Measurements from ENCODE around the gene PLA2G4E. TPM values are rescaled to one million over a fixed set of nuclear protein-coding genes. Genes with fewer than 3 reads are reported as not detected.

Gene PLA2G4E
- total RNA-seq, 1 experiment from 2014 or later: not detected

DNA sequence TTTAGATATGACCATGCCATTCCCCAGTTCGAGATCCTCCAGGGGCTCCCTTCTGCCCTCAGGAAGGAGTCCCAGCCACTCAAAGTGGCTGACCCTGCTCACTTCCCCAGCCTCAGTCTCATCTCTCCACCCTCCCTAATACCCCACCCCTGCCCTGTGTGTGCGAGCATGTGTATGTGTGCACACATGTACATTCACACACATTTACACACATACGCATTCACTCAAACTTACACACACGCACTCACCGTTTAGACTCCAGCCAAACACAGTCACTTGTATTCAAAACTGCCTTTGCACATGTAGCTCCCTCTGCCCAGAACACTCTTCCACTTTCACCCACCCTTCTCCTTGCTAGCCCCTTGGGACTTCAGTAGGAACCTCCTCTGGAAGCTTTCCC lies 11.4 kb downstream of the PLA2G4E start:
- Histone ChIP-seq H3K9me3 (ENCODE audit: low read depth, low read length, poor library complexity, severe bottlenecking) (no peaks in the 10 kb centered on the region), H3K36me3 (ENCODE audit: insufficient read depth, low read length, poor library complexity, severe bottlenecking) (no peaks in the 10 kb centered on the region), H3K4me3 (ENCODE audit: low read depth, low read length, poor library complexity, severe bottlenecking) (no peak overlapping the region), H3K4me1 (ENCODE audit: insufficient read depth, low read length, poor library complexity, severe bottlenecking) (no peaks in the 10 kb centered on the region), H3K27ac (ENCODE audit: low read depth, low read length, poor library complexity, severe bottlenecking) (no peak overlapping the region), H3K27me3 (replicated peaks; ENCODE audit: insufficient read depth, low read depth, low read length, poor library complexity) (no peaks in the 10 kb centered on the region)
- DNase-seq (ENCODE audit: low spot score): no peak
- ChIA-PET CTCF (no interaction called here), POLR2A (ENCODE audit: low non-redundant PET) (no interaction called here)
- intact Hi-C loops (cut with micrococcal nuclease; ENCODE audit: unreplicated experiment): no loop called here
- BruUV-seq (replicated peaks): no TSS peak
- TF ChIP-seq, protein P1, sequence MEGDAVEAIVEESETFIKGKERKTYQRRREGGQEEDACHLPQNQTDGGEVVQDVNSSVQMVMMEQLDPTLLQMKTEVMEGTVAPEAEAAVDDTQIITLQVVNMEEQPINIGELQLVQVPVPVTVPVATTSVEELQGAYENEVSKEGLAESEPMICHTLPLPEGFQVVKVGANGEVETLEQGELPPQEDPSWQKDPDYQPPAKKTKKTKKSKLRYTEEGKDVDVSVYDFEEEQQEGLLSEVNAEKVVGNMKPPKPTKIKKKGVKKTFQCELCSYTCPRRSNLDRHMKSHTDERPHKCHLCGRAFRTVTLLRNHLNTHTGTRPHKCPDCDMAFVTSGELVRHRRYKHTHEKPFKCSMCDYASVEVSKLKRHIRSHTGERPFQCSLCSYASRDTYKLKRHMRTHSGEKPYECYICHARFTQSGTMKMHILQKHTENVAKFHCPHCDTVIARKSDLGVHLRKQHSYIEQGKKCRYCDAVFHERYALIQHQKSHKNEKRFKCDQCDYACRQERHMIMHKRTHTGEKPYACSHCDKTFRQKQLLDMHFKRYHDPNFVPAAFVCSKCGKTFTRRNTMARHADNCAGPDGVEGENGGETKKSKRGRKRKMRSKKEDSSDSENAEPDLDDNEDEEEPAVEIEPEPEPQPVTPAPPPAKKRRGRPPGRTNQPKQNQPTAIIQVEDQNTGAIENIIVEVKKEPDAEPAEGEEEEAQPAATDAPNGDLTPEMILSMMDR (conservative IDR thresholded peaks at IDR 0.05; ENCODE audit: low read depth, low read length): no peak
- TF ChIP-seq EZH2 (IDR thresholded peaks at IDR 0.05; ENCODE audit: borderline replicate concordance, low read depth, low read length, poor library complexity, severe bottlenecking): no peak

DNA sequence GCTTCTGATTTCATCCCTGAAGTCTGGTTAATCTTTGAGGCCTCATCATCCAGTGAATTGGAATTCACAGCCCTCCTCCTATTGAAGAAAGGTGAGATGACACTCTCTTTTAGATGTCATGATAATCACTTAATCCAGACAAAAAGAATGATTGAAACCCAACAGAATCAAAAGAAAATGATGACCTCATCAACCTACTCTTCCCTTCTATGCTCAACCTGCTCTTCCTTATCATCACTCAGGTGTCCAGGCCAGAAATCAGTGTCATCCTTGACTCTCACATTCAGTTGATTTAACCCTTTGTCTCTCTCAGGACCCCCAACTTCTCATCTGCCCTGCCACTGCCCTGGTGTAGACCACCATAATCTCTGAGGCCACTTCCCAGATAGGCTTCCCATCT lies 11.8 kb downstream of the PLA2G4E start:
- ChIA-PET CTCF (no interaction called here), POLR2A (ENCODE audit: low non-redundant PET) (no interaction called here)
- intact Hi-C loops (cut with micrococcal nuclease; ENCODE audit: unreplicated experiment): no loop called here
- Histone ChIP-seq H3K27ac (ENCODE audit: low read depth, low read length, poor library complexity, severe bottlenecking) (no peak overlapping the region), H3K9me3 (ENCODE audit: low read depth, low read length, poor library complexity, severe bottlenecking) (no peaks in the 10 kb centered on the region), H3K36me3 (ENCODE audit: insufficient read depth, low read length, poor library complexity, severe bottlenecking) (no peaks in the 10 kb centered on the region), H3K27me3 (replicated peaks; ENCODE audit: insufficient read depth, low read depth, low read length, poor library complexity) (no peaks in the 10 kb centered on the region), H3K4me3 (ENCODE audit: low read depth, low read length, poor library complexity, severe bottlenecking) (no peak overlapping the region), H3K4me1 (ENCODE audit: insufficient read depth, low read length, poor library complexity, severe bottlenecking) (no peaks in the 10 kb centered on the region)
- no peak for TF ChIP-seq EZH2 (IDR thresholded peaks at IDR 0.05; ENCODE audit: borderline replicate concordance, low read depth, low read length, poor library complexity, severe bottlenecking)
- TF ChIP-seq, protein P1 (conservative IDR thresholded peaks at IDR 0.05; ENCODE audit: low read depth, low read length): no peak
- no peak for DNase-seq (ENCODE audit: low spot score)
- BruUV-seq (replicated peaks): no TSS peak

DNA sequence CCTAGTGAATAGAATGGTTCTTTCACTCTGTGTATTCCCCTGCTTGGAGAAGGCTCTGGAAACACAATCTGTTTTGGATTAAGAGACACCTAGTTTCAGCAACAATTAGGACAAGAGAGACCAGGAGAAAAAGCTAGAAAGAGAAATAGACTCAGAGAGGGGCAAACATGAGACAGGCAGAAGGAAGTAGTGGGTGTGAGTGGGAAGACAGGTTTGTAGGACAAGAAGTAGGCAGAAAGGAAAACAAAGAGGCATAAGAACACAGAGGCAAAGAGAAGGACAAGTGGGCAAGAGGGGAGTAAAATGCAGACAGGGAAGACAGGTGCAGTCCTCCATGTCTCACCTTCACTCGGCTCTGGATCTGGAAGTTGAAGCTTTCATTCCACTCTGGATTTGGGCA lies 13.5 kb downstream of the PLA2G4E start:
- TF ChIP-seq, protein P1 (conservative IDR thresholded peaks at IDR 0.05; ENCODE audit: low read depth, low read length): no peak
- TF ChIP-seq EZH2 (IDR thresholded peaks at IDR 0.05; ENCODE audit: borderline replicate concordance, low read depth, low read length, poor library complexity, severe bottlenecking): no peak
- ChIA-PET CTCF (no interaction called here), POLR2A (ENCODE audit: low non-redundant PET) (no interaction called here)
- Histone ChIP-seq H3K9me3 (ENCODE audit: low read depth, low read length, poor library complexity, severe bottlenecking) (no peaks in the 10 kb centered on the region), H3K27me3 (replicated peaks; ENCODE audit: insufficient read depth, low read depth, low read length, poor library complexity) (no peaks in the 10 kb centered on the region), H3K4me1 (ENCODE audit: insufficient read depth, low read length, poor library complexity, severe bottlenecking) (no peaks in the 10 kb centered on the region), H3K36me3 (ENCODE audit: insufficient read depth, low read length, poor library complexity, severe bottlenecking) (no peaks in the 10 kb centered on the region), H3K4me3 (ENCODE audit: low read depth, low read length, poor library complexity, severe bottlenecking) (no peak overlapping the region), H3K27ac (ENCODE audit: low read depth, low read length, poor library complexity, severe bottlenecking) (no peak overlapping the region)
- DNase-seq (ENCODE audit: low spot score): no peak
- BruUV-seq (replicated peaks): no TSS peak
- intact Hi-C loops (cut with micrococcal nuclease; ENCODE audit: unreplicated experiment): no loop called here
